Glutamatergic neuron (in vitro differentiated cells): Measurements from ENCODE around the gene TNNC2. TPM values are rescaled to one million over a fixed set of nuclear protein-coding genes. Genes with fewer than 3 reads are reported as not detected.

Experiments
- total RNA-seq: library from RNA; stranded (reverse); fragmentation: NEBNext Ultra II Directional; extraction: Animal tissue kit (Norgen Biotek cat#: 25700); gene quantifications from one replicate; pipeline ENCODE4 v1.2.1, GENCODE V29; 2021; ENCODE audit not compliant: unreplicated experiment

Gene TNNC2
- total RNA-seq, 1 donor from 2014 or later, result 0.64 TPM

Other genes with a start within 250 kb of the TNNC2 start
- not detected for gene WFDC8, start 248.0 kb downstream of the TNNC2 start, total RNA-seq
- not detected for gene WFDC10A, start 197.6 kb downstream of the TNNC2 start, total RNA-seq
- not detected for gene WFDC9, start 196.0 kb downstream of the TNNC2 start, total RNA-seq
- gene WFDC11, start 157.1 kb downstream of the TNNC2 start, total RNA-seq, result not detected
- not detected for gene WFDC13, start 125.3 kb downstream of the TNNC2 start, total RNA-seq
- not detected for gene WFDC10B, start 122.3 kb downstream of the TNNC2 start, total RNA-seq
- not detected for gene SPINT4, start 105.0 kb downstream of the TNNC2 start, total RNA-seq
- not detected for gene WFDC3, start 35.4 kb downstream of the TNNC2 start, total RNA-seq
- 27.0 TPM for gene DNTTIP1, start 35.4 kb downstream of the TNNC2 start, total RNA-seq
- 33.0 TPM for gene UBE2C, start 14.7 kb downstream of the TNNC2 start, total RNA-seq
- 10.2 TPM for gene SNX21, start 6.5 kb upstream of the TNNC2 start, total RNA-seq
- gene ACOT8, start 30.1 kb upstream of the TNNC2 start, total RNA-seq, result 33.8 TPM
- 7.9 TPM for gene ZSWIM3, start 30.3 kb upstream of the TNNC2 start, total RNA-seq
- gene ZSWIM1, start 53.9 kb upstream of the TNNC2 start, total RNA-seq, result 10.2 TPM
- 1.2 TPM for gene SPATA25, start 60.3 kb upstream of the TNNC2 start, total RNA-seq
- 3.5 TPM for gene NEURL2, start 63.9 kb upstream of the TNNC2 start, total RNA-seq
- gene CTSA, start 64.0 kb upstream of the TNNC2 start, total RNA-seq, result 63.7 TPM
- gene PLTP, start 84.8 kb upstream of the TNNC2 start, total RNA-seq, result 29.7 TPM
- 37.6 TPM for gene PCIF1, start 107.4 kb upstream of the TNNC2 start, total RNA-seq
- gene ZNF335, start 144.9 kb upstream of the TNNC2 start, total RNA-seq, result 23.1 TPM
- gene MMP9, start 181.6 kb upstream of the TNNC2 start, total RNA-seq, result 0.17 TPM
- 10.4 TPM for gene SLC12A5, start 201.9 kb upstream of the TNNC2 start, total RNA-seq